H1 (cell line): ENCODE results near the gene SP5. TPM values are rescaled to one million over a fixed set of nuclear protein-coding genes. Genes with fewer than 3 reads are reported as not detected.

Source experiments
- CTCF ChIA-PET: fragments of 300-600 bp; sonication (Branson Sonifier 250); formaldehyde crosslinking; loops from one replicate; lab custom pipeline; 2021; ENCODE audit not compliant: partially characterized antibody; lab: Charles Lee
- POLR2A ChIA-PET: fragments of 300-600 bp; sonication (Branson Sonifier 250); formaldehyde crosslinking; loops from one replicate; lab custom pipeline; 2021; ENCODE audit warnings: inconsistent platforms; ENCODE audit not compliant: partially characterized antibody; lab: Charles Lee
- DNase-seq, 2 experiments: peaks; one replicate each; pipeline versions ENCODE4 v3.0.0 to v3.0.0-alpha.2; 2010 to 2022; ENCODE audit warnings: low spot score in 2 of 2, low read depth in 1 of 2, mixed read lengths in 1 of 2
- FAIRE-seq: peaks from 2 replicates; lab custom pipeline; 2011; peaks lifted over from hg19 to GRCh38; lab: Jason Lieb, UNC
- H2AFZ ChIP-seq: 2 replicates; pipeline ENCODE4 v1.8.1; 2012; ENCODE audit warnings: low read length, inconsistent platforms
- H2AK5ac ChIP-seq: 2 replicates; pipeline ENCODE4 v1.6.1; 2013; ENCODE audit warnings: low read depth, low read length
- H2BK120ac ChIP-seq: replicated peaks from 2 replicates; pipeline ENCODE3; 2013; ENCODE audit warnings: low read depth, low read length, inconsistent platforms
- H2BK12ac ChIP-seq: 2 replicates; pipeline ENCODE4 v1.6.1; 2013; ENCODE audit warnings: low read depth, low read length
- H2BK15ac ChIP-seq: 2 replicates; pipeline ENCODE4 v1.6.1; 2013; ENCODE audit warnings: low read length
- H2BK20ac ChIP-seq: 2 replicates; pipeline ENCODE4 v1.6.1; 2013; ENCODE audit warnings: low read length
- H2BK5ac ChIP-seq: 2 replicates; pipeline ENCODE4 v1.6.1; 2013; ENCODE audit warnings: low read depth, low read length
- H3K14ac ChIP-seq: 2 replicates; pipeline ENCODE4 v1.6.1; 2013; ENCODE audit warnings: inconsistent platforms; ENCODE audit not compliant: insufficient read length
- H3K18ac ChIP-seq: 2 replicates; pipeline ENCODE4 v1.6.1; 2013; ENCODE audit warnings: low read length; ENCODE audit errors: extremely low read depth
- H3K23ac ChIP-seq: 2 replicates; pipeline ENCODE4 v1.6.1; 2013; ENCODE audit warnings: inconsistent platforms; ENCODE audit not compliant: insufficient read length
- H3K23me2 ChIP-seq: 2 replicates; pipeline ENCODE4 v1.6.1; 2013; ENCODE audit warnings: low read depth, low read length
- H3K27ac ChIP-seq: 2 replicates; pipeline ENCODE4 v1.6.1; 2011; ENCODE audit warnings: low read depth, low read length, inconsistent platforms
- H3K27me3 ChIP-seq, 4 experiments: replicated peaks in 1 of 4; 1 replicate in 1 of 4; 2 replicates in 3 of 4; pipeline versions ENCODE4 v1.6.1 to v1.8.1; 2011 to 2013; ENCODE audit warnings: low read length in 3 of 4, mild to moderate bottlenecking in 3 of 4, inconsistent platforms in 2 of 4, mixed read lengths in 2 of 4, moderate library complexity in 1 of 4; ENCODE audit not compliant: control insufficient read depth in 3 of 4, insufficient read depth in 3 of 4; ENCODE audit errors: extremely low read depth in 1 of 4
- H3K36me3 ChIP-seq, 4 experiments: 2 replicates each; pipeline versions ENCODE4 v1.6.1 to v1.8.1; 2011 to 2013; ENCODE audit warnings: mild to moderate bottlenecking in 4 of 4, low read length in 3 of 4, moderate library complexity in 2 of 4, control low read depth in 1 of 4, inconsistent platforms in 1 of 4; ENCODE audit not compliant: insufficient read depth in 4 of 4, control insufficient read depth in 2 of 4
- H3K4ac ChIP-seq: replicated peaks from 2 replicates; pipeline ENCODE3; 2013; ENCODE audit warnings: low read length, low read depth, mixed read lengths, inconsistent platforms; ENCODE audit not compliant: insufficient read length
- H3K4me1 ChIP-seq, 4 experiments: replicated peaks in 1 of 4; 1 replicate in 1 of 4; 2 replicates in 3 of 4; pipeline versions ENCODE4 v1.6.1 to v1.8.1; 2011 to 2013; ENCODE audit warnings: low read length in 3 of 4, inconsistent platforms in 2 of 4, mixed read lengths in 1 of 4; ENCODE audit not compliant: insufficient read depth in 4 of 4, control insufficient read depth in 3 of 4
- H3K4me2 ChIP-seq, 2 experiments: 2 replicates each; pipeline versions ENCODE4 v1.6.1 to v1.8.1; 2011 to 2013; ENCODE audit warnings: low read depth in 2 of 2, low read length in 2 of 2, control low read depth in 1 of 2, inconsistent platforms in 1 of 2, mild to moderate bottlenecking in 1 of 2; ENCODE audit not compliant: insufficient read depth in 1 of 2
- H3K4me3 ChIP-seq, 4 experiments: fragments of 200-600, 300-600 bp in 1 of 4; sonication (generic), shearing (Covaris generic), sonication (Bioruptor Twin) in 1 of 4; 2 replicates each; pipeline versions ENCODE4 v1.5.1 to v1.8.1; 2011 to 2016; ENCODE audit warnings: low read length in 4 of 4, low read depth in 3 of 4, control low read depth in 2 of 4, inconsistent platforms in 2 of 4, mild to moderate bottlenecking in 2 of 4, mixed read lengths in 1 of 4, moderate library complexity in 1 of 4; ENCODE audit not compliant: insufficient read depth in 2 of 4; ENCODE audit errors: extremely low read depth in 1 of 4
- H3K56ac ChIP-seq: replicated peaks from 2 replicates; pipeline ENCODE3; 2013; ENCODE audit warnings: low read depth, mild to moderate bottlenecking, mixed read lengths, low read length, inconsistent platforms; ENCODE audit not compliant: insufficient read length
- H3K79me1 ChIP-seq: 2 replicates; pipeline ENCODE4 v1.6.1; 2013; ENCODE audit warnings: low read depth, low read length, control low read depth
- H3K79me2 ChIP-seq, 2 experiments: 2 replicates each; pipeline versions ENCODE4 v1.6.1 to v1.8.1; 2012 to 2013; ENCODE audit warnings: low read length in 2 of 2, mild to moderate bottlenecking in 2 of 2, inconsistent platforms in 1 of 2; ENCODE audit not compliant: insufficient read depth in 2 of 2, control insufficient read depth in 1 of 2
- H3K9ac ChIP-seq, 4 experiments: replicated peaks in 1 of 4; 1 replicate in 1 of 4; 2 replicates in 3 of 4; pipeline versions ENCODE4 v1.6.1 to v1.8.1; 2011 to 2013; ENCODE audit warnings: low read depth in 3 of 4, low read length in 3 of 4, control low read depth in 2 of 4, mild to moderate bottlenecking in 2 of 4, moderate library complexity in 2 of 4, inconsistent platforms in 1 of 4; ENCODE audit errors: extremely low read depth in 1 of 4
- H3K9me3 ChIP-seq, 2 experiments: 2 replicates each; pipeline versions ENCODE4 v1.6.1 to v1.8.1; 2012 to 2013; ENCODE audit warnings: mild to moderate bottlenecking in 2 of 2, moderate library complexity in 2 of 2, control low read depth in 1 of 2, inconsistent platforms in 1 of 2, low read depth in 1 of 2, low read length in 1 of 2, mixed read lengths in 1 of 2; ENCODE audit not compliant: insufficient read depth in 2 of 2
- H4K20me1 ChIP-seq, 2 experiments: replicated peaks in 1 of 2; 2 replicates each; pipeline versions ENCODE3 to v1.8.1; 2011 to 2013; ENCODE audit warnings: inconsistent platforms in 2 of 2, low read length in 2 of 2, mild to moderate bottlenecking in 1 of 2; ENCODE audit not compliant: insufficient read depth in 2 of 2, control insufficient read depth in 1 of 2
- H4K5ac ChIP-seq: 2 replicates; pipeline ENCODE4 v1.6.1; 2013; ENCODE audit warnings: low read length, low read depth, mixed read lengths, inconsistent platforms; ENCODE audit not compliant: insufficient read length
- H4K8ac ChIP-seq: 2 replicates; pipeline ENCODE4 v1.8.0; 2013; ENCODE audit warnings: mild to moderate bottlenecking, moderate library complexity, low read length, inconsistent platforms; ENCODE audit not compliant: insufficient read depth; ENCODE audit errors: extremely low read depth
- H4K91ac ChIP-seq: replicated peaks from 2 replicates; pipeline ENCODE3; 2013; ENCODE audit warnings: low read length, mixed read lengths, inconsistent platforms; ENCODE audit not compliant: insufficient read length
- CHD2 ChIP-seq: IDR thresholded peaks from 2 replicates; pipeline ENCODE4 v1.6.1; 2012; ENCODE audit warnings: low read length, improper control_type of control experiment
- EP300 ChIP-seq, 2 experiments: IDR thresholded peaks; 1 replicate in 1 of 2; 2 replicates in 1 of 2; pipeline ENCODE4 v1.6.1; 2011 to 2012; ENCODE audit warnings: low read depth in 2 of 2, low read length in 2 of 2, mild to moderate bottlenecking in 2 of 2, borderline replicate concordance in 1 of 2, inconsistent platforms in 1 of 2, moderate library complexity in 1 of 2
- EZH2 ChIP-seq: fragments of 200-600 bp; sonication (generic); IDR thresholded peaks from 2 replicates; pipeline ENCODE4 v1.7.1; 2012; ENCODE audit warnings: low read depth, mild to moderate bottlenecking, moderate library complexity, low read length, inconsistent platforms; ENCODE audit not compliant: severe bottlenecking
- FOSL1 ChIP-seq: IDR thresholded peaks from 2 replicates; pipeline ENCODE4 v1.6.1; 2011; ENCODE audit warnings: mild to moderate bottlenecking, low read depth, low read length, moderate library complexity; ENCODE audit not compliant: insufficient read depth
- GTF2F1 ChIP-seq: IDR thresholded peaks from 2 replicates; pipeline ENCODE4 v1.6.1; 2012; ENCODE audit warnings: low read depth, low read length, improper control_type of control experiment, borderline replicate concordance
- POU5F1 ChIP-seq: IDR thresholded peaks from 2 replicates; pipeline ENCODE4 v1.6.1; 2011; ENCODE audit warnings: low read depth, mild to moderate bottlenecking, low read length, moderate library complexity
- RFX5 ChIP-seq: IDR thresholded peaks from 2 replicates; pipeline ENCODE4 v1.6.1; 2011; ENCODE audit warnings: low read depth, low read length, improper control_type of control experiment, borderline replicate concordance
- SRF ChIP-seq: IDR thresholded peaks from 2 replicates; pipeline ENCODE4 v1.6.1; 2011; ENCODE audit warnings: mild to moderate bottlenecking, low read depth, low read length, moderate library complexity
- SUZ12 ChIP-seq: fragments of 200-600 bp; sonication (generic); IDR thresholded peaks from 2 replicates; pipeline ENCODE4 v1.6.1; 2012; ENCODE audit warnings: mild to moderate bottlenecking, inconsistent platforms, low read length, moderate library complexity, mixed read lengths
- TAF7 ChIP-seq: optimal IDR thresholded peaks from 2 replicates; pipeline ENCODE3; 2011; ENCODE audit warnings: low read depth, mild to moderate bottlenecking, inconsistent platforms, low read length, moderate library complexity, borderline replicate concordance
- WGBS, 2 experiments: shearing (Covaris generic) in 1 of 2; methylation state at CpG; one replicate each; pipeline versions ENCODE4 v1.1.6 to v1.1.7; 2013 to 2015; ENCODE audit warnings: low lambda C conversion rate in 2 of 2, mixed read lengths in 2 of 2, inconsistent platforms in 1 of 2, low coverage in 1 of 2, missing lambda C conversion rate in 1 of 2; ENCODE audit not compliant: insufficient replicate concordance in 2 of 2, insufficient coverage in 1 of 2, insufficient read length in 1 of 2; ENCODE audit errors: extremely low coverage in 1 of 2, missing lambda C conversion rate in 1 of 2; 5-methylcytosine and 5-hydroxymethylcytosine counted together
- polyA plus RNA-seq, 7 experiments: library from polyadenylated mRNA; depleted of rRNA in 3 of 7; stranded (reverse) in 5 of 7; unstranded in 2 of 7; fragments of >200 nt in 5 of 7; fragments of 200-250 nt in 2 of 7; gene quantifications; 1 replicate in 5 of 7; 2 replicates in 1 of 7; 4 replicates in 1 of 7; pipeline versions ENCODE4 v1.2.1 to v1.2.3, GENCODE V29; 2011 to 2013; ENCODE audit warnings: missing spikeins in 2 of 7, mixed read lengths in 2 of 7
- total RNA-seq: library from RNA; stranded (reverse); fragmentation: NEBNext Ultra II Directional; extraction: Animal tissue kit (Norgen Biotek cat#: 25700); gene quantifications from 2 replicates; pipeline ENCODE4 v1.2.1, GENCODE V29; 2021

The SP5 gene
- total and polyA plus RNA-seq, 2 of the 8 experiments (the other 6 are each of a cell fraction or from before 2014, with no cell fraction given): 0.17 TPM; not detected in 1

DNA sequence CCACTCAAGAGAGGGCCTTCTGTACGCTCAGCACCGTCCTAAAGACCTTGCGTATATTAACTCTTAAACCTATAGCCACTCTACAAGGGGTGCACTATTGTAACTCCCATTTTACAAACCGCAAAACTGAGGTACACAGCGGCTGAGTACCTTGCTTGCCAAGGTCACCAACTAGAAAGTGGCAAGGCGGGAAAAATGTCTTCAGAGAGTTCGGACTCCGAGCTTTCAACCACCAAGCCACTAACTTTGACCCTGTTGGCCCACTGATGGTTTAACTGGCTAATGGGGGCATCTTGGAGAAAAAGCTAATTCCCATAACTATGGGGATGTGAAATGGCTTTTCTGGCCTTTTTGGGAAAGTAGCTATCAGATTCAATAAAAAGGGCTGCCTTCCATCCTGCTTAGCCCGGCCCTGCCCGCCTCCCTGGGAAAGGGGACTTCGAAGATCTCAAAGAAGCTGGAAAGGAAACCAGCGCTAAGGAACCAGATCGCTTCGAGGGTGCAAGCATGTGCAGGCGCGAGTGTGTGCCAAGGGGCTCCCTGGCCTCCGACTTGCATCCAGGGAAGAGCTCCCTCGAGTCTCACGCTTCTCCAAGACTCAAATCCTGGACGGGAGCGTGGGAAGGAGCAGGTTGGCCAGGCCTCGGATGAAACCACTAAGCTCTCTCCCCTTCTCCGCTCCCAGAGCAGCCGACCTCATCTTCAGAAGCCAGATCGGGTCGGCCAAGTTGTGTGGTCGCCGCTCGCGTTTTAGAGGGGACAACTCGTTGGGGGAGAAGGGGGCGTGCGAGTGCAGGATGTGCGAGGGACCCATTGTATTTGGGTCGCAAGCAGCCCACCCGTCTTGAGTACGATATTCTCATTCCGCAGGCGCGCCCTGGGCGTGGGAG lies 2.2 kb upstream of the SP5 start:
- Histone ChIP-seq H2AK5ac (0 out of 2 replicates have a peak overlapping the region, but pooled peaks have one; percentile 39), H2BK12ac (peak overlapping the region; percentile 84; the same call in 1 of the 2 replicates)
- TF ChIP-seq EZH2 (peak; percentile 96), CHD2 (no peak), TAF7 (no peak), GTF2F1 (no peak), FOSL1 (no peak), SUZ12 (peak; percentile 97), POU5F1 (no peak), EP300 (IDR thresholded peaks at IDR 0.05; ENCODE audit: borderline replicate concordance in 1 of 2, low read depth in 2 of 2, low read length in 2 of 2) (no peak), SRF (no peak), RFX5 (no peak)

More for the DNA sequence above, 2.2 kb upstream of the SP5 start:
- H3K23ac ChIP-seq: no peak overlapping the region
- no peak overlapping the region for H3K27ac ChIP-seq
- DNase-seq (peak in 1 of 2 experiments; percentile 58), FAIRE-seq (no peak)
- H3K18ac ChIP-seq: peak overlapping the region; percentile 68
- H2AFZ ChIP-seq: no peak overlapping the region
- H3K79me2 ChIP-seq: no peaks in the 10 kb centered on the region
- H3K9ac ChIP-seq: no peak overlapping the region
- no peak overlapping the region for H2BK120ac ChIP-seq
- peaks cover 0 to 17% (median 0%) of the 10 kb centered on the region in 4 experiments; a peak in 2 of 8 replicates for H3K36me3 ChIP-seq
- WGBS, 2 experiments: 9% methylated on average over 41 of the region's 41 CpGs; no CpG with 5 or more reads in 1 of the 2 experiments
- H3K27me3 ChIP-seq: peaks cover 64 to 98% (median 94%) of the 10 kb centered on the region in 4 experiments
- no peak overlapping the region for H3K4ac ChIP-seq
- CTCF ChIA-PET: interaction anchor here (0.6 to 2.9 kb wide), 15 partner anchors 8 to 477 kb away, joined by 3 to 14 read pairs (median 4); partner anchors contain the start of gene GAD1
- H4K20me1 ChIP-seq: peaks cover 4 to 6% of the 10 kb centered on the region in 2 experiments
- no peak overlapping the region for H3K56ac ChIP-seq
- no peak overlapping the region for H3K14ac ChIP-seq
- no peak overlapping the region for H2BK5ac ChIP-seq
- H3K4me2 ChIP-seq: peak overlapping the region; percentile 72 to 73
- H2BK15ac ChIP-seq: no peak overlapping the region; the same call in 1 of the 2 replicates
- H4K5ac ChIP-seq: no peak overlapping the region
- peak overlapping the region in 3 of 4 experiments; percentile 26 to 55 (median 29); a peak in 7 of 8 replicates for H3K4me3 ChIP-seq
- H4K91ac ChIP-seq: no peak overlapping the region
- peaks cover 0 to 7% of the 10 kb centered on the region in 2 experiments; a peak in 1 of 4 replicates for H3K9me3 ChIP-seq
- peaks cover 29% of the 10 kb centered on the region; the same call in 1 of the 2 replicates for H3K23me2 ChIP-seq
- H2BK20ac ChIP-seq: no peak overlapping the region
- POLR2A ChIA-PET: interaction anchor here (0.7 to 3.0 kb wide), 3 partner anchors 10 to 101 kb away, joined by 3 to 13 read pairs (median 5); no protein-coding TSS in a partner anchor
- no peaks in the 10 kb centered on the region for H3K79me1 ChIP-seq
- H3K4me1 ChIP-seq: peaks cover 5 to 46% (median 26%) of the 10 kb centered on the region in 4 experiments
- H4K8ac ChIP-seq: peak overlapping the region; percentile 3; the same call in 1 of the 2 replicates
